ENCODE data around the gene PLA2G1B.

The PLA2G1B gene

GRCh38 chr12:120327593-120327992 lies at the start of gene PLA2G1B:
TSS of gene PLA2G1B (minus strand) at chr12:120327779. CDS start at chr12:120327753, 26 bp downstream.
- DNase-seq, result no peak

- DNase-seq, result no peak
Observed at GRCh38 chr12:120376934-120377572, 49.5 kb upstream of the PLA2G1B start.

DNA sequence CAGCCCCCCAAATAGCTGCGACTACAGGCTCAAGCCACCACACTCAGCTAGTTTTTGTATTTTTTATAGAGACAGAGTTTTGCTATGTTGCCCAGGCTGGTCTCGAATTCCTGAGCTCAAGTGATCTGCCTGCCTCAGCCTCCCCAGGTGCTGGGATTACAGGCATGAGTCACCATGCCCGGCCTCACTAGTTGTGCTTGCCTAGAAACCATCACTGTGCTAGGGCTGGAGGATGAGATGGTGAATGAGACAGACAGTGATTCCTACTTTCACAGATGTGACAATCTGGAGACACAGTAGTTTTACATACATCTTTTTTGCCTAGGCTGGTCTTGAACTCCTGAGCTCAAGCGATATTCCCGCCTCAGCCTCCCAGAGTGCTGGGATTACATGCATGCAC lies 48.8 kb upstream of the PLA2G1B start:
- DNase-seq, result no peak

DNA sequence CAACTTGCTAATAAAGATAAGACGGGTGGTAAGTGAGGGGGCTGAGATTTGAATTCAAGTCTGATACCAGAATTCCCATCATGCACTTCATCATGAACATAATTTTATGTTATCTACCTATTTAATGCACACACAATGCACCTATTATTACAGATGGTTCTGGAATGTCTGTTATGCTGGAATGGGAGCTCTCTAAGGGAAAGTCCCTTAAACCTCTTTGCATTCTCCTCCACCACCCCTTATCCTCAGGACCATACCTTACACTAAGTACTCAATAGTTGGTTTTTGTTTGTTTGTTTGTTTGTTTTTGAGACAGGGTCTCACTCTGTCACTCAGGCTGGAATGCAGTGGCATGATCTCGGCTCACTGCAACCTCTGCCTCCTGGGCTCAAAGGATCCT lies 48.4 kb upstream of the PLA2G1B start:
- no peak for DNase-seq

DNA sequence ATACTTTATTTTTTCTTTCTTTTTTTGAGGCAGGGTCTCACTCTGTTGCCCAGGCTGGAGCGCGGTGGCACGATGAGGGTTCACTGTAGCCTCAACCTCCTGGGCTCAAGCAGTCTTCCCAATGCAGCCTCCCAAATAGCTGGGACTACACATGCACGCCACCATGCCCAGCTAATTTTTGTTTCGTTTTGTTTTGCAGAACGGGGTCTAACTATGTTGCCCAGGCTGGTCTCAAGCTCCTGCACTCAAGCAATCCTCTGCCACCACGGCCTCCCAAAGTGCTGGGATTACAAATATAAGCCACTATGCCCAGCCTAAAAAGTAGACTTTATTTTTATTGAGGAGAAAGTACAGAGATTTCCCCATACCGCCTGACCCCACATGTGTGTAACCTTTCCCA lies 46.1 kb upstream of the PLA2G1B start:
- no peak for DNase-seq

DNA sequence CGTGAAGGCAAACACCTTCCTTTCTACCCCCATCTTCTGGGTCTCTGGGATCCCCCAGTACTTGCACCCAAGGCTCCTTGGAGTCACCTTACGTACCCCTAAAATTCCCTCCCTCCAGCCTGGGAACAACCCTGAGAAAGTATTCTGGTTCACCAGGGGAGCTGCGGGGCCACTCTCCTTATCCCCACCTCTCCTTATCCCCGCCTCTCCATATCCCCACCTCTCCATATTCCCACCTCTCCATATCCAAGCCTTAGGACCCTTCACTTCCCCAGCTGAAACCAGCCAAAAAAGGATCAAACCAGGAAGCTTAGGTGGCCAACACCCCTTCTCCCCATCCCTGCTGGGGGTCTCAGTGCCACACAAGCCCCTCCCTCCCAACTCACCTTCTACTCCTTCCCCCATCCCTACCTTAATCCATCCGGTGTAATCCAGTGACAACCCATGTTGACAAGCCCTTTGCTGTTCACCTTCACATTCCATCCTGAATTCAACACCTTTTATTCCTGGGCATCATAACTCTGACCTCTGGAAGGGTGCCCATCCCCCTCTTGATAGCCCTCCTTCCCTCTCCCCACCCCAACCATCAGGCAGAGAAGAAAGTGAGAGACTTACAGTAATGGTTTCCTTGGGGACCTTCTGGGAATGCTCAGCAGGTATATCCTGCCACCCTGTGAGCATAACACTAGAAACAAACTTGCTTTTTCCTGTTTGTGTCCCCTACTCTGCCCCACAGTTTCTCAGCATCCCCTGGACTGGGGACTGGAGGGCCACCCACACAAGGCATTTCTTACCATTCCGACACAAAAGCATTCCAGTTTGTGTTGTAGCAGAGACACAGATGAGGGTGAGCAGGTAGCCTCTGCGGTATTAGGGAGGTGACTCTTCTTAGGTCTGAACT lies 43.0 kb upstream of the PLA2G1B start:
- DNase-seq, result no peak

DNA sequence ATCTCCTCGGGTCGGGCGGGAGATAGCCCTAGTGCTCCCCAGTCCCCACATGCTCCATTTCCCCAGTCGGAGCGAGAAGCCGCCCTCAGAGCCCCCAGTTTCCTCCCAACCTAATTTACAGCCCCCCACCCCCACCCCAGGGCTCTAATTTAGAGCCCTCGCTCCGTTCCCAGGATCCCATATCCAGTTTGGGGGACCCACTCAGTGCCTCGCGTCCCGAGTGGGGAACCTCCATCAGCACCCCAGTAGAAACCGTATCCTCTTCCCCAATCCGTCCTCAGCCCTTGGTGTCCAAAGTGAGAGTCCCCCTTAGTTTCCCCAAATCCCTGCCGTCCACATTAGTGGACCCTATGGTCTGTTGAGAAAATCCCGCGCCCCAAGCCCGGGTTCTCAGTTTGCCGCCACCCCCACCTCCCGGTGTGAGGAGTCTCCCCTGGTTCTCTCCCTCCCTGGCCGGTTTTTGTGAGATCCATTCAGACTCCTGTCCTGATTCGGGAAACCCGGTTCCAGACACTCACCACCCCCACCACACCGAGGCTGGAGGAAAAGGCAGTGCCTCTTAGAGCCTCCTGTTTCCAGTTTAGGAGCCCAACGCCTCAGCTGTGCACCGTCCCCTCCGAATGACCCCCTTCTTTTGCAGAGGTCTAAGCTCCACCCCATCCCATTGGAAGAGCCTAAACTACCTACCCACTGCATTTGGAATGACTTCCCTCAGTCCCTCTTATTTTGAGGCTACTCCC lies 42.2 kb upstream of the PLA2G1B start:
- no peak for DNase-seq

GRCh38 chr12:120368789-120369602 lies 41.4 kb upstream of the PLA2G1B start, which contains the start of gene MSI1:
TSS of gene MSI1 (minus strand) at chr12:120369164. CDS start at chr12:120369091, 73 bp downstream.
- no peak for DNase-seq

GRCh38 chr12:120367924-120368788 lies 40.6 kb upstream of the PLA2G1B start:
- no peak for DNase-seq

DNA sequence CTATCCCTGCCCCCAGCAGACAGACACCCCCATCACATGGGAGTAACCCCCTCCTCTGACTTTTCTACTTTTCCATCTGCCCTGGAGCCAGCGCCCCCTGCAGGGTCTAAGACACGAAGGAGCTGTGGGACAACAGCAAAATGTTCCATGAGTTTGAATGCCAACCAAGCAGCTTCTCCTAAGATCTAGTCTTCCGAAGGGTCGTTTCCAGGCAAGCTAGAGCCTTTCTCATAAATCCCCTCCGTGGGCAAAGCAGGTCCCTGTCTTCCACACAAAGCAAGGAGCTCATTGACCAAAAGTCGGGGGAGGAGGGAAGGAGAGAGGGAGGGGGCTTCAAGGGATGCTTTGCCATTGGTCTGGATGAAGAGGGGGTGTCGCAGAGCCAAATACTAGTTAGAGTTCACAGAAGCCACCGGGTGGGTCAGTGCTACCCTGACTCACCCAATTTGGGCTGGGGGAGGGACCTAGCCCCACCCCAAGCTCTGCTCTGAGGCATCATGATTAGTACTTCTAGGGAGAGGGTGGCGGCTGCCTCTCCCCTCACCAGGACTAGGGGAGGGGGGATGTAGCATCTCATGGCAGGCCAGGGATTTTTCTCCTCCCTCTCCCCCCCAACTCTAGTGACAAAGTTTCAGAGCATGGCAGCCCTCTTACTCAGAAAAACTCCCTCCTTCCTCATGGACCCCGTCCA lies 39.8 kb upstream of the PLA2G1B start:
- no peak for DNase-seq

DNA sequence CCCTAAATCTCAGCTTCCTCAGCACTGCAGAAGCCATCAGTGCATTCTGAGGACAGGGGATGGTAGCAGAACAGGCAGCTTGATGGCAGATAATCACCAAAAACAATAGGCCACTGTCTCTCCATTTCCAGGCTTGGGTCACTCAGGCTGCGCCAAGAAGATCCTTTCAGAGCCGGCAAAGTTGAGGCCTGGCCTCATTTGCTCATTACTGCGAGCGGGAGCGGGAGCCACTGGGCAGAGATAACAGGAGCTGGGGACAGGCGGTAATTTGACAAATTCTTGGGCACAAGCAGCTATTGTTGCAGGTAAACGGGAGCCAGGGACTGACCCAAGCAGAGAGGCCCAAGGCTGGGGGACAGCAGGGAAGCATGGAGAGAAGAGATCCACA lies 39.3 kb upstream of the PLA2G1B start:
- DNase-seq, result no peak

GRCh38 chr12:120366341-120366705 lies 38.7 kb upstream of the PLA2G1B start:
- no peak for DNase-seq

DNA sequence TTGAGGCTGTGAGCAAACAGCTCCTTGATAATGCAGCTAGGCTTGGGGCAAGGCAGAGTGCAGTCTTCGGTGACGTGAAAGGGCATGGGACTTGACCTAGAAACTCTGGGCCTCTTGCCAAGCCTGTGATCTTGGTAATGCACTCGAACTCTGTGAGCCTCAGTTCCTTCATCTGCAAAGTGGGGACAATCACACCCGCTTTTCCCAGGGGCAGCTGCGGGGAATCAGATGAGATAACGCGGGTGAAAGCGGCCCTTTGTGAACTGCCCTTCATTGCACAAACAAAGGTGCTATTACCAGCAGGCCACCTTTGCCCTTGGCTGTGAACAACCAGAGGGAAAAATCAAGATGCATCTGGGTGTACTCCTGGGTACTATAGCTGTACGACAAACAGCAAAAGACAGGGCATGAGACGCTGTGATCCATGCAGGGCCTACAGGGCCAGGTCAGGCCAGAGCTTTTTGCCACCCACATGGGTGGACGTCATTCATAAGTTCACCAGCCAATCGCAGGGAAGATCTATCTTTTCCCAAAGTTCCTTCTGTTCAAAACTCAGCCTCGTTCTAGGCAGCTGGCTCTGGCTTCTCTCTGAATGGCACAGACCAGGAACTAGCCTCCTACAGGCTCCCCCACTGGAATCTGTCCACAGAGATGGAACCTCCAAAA lies 38.2 kb upstream of the PLA2G1B start:
- DNase-seq, result no peak

GRCh38 chr12:120364487-120364886 lies 36.9 kb upstream of the PLA2G1B start:
- DNase-seq, result no peak

DNA sequence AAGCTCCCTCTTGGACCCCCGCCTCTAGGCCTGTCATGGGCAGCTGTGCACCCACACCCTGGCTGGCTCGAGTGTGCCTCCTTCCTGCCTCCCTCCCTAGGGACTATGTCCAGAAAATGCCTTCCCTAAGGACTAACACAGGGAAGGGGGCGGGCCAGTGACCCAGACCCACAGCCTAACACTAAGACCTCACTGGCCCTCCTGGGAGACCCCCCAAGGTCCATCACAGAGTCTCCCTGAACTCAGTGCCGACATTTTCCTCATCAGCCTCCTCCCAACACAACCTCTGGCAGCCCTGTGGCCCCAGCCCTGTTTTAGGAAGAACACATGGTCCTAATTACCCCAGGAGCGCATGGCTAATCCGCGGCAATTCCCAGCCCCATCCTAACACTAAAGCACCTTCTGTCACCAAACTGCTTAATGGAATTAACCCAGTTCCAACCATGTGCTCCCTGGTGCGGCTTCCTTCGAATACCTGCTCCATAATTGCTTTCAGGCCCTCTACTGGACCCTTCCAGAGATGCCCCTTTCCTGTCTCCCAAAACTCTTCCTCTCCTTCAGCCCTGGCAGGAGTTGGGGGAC lies 35.8 kb upstream of the PLA2G1B start:
- no peak for DNase-seq

DNA sequence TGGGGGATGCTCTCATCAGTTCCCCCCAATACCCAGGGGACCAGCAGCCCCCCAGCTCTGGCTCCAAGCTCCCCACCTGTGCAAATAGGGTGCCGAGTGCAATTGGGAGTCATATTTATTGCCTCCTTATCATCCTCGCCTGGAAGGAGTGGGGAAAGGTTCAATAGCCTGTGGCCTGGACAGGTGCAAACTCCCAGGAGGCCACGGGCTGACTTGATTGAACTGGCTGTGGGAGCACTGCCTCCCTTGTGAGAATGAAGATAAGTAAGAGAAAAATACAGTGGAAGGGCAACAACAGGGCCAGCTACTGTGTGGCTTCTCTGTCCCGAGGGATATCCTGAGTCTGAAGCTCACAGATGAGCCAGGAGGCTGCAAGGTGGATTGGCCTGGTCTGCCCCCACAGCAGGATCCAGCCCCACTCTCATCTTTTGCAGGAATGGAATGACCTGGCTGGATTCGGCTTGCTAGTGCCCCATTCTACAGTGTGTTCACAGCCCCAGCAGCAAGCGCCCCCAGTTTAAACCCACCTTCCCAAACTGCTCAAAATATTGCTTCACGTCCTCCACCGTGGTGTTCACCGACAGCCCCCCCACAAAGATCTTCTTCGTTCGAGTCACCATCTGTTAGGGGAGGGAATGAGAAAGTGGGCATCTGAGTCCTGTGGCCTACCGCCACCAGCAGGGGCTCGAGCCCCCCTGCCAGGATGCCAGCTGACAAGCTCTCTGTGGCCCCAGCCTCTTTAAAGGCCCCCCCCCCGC lies 35.1 kb upstream of the PLA2G1B start:
- DNase-seq, result no peak

DNA sequence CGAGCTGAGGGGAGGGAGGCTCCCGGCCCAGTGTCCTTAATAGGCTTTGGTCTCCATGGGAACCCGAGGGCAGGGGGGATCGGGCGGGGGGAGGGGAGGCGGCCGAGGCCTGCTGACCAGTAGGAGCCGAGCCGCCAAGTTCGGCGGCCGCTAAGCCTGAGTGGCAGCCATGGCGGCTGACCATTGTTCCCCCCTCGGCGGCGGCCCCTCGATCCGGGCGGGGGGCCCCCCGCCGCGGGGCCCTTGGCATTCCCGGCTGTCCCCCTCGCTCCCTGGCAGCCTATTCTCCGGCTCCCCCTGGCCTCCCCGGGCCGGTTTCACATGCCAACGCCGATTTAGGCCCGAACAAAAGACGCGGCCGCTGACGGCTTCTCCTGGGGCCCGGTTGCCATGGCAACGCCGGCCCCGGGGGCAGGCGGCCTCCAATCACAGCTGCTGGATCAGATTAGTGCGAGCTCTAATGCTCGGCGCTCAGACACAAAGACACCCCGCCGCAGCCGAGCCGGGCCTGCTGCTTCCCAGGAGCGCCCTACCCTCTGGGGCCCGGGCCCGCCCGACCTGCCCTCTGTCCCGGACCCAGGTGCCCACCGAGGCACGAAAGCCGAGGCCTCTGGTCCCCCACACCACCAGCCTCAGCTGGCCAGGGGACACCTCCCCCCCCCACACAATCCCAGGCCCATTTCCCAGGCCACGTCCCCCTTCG lies 34.1 kb upstream of the PLA2G1B start:
- peak; percentile 55 for DNase-seq

GRCh38 chr12:120359128-120359527 lies 31.5 kb upstream of the PLA2G1B start:
- no peak for DNase-seq
